ENCODE results near the gene NPBWR2.

Gene NPBWR2

DNA sequence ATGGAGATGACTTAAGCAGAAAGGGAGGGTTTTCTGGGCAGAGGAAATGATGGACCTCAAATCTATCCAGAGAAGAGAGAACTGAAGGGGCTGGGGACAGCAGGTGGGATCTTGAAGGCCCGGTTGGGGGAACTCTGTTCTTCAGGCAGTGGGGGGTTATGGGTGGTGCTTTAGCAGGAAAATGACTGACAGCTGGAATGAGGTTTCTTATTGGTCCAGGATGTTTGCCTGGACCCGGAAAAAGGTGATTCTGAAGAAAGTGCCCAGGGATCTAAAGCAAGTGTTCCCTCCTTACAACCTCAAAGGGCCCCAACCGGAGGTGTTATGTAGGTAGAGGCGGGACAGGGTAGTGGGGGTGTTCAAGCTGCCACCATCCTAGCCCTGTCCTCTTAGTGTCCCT is 11.9 kb downstream of the NPBWR2 start:
- Histone ChIP-seq H3K27me3 (ENCODE audit: insufficient read depth, poor library complexity, severe bottlenecking) (no peaks in the 10 kb centered on the region), H3K27ac (replicated peaks) (no peak overlapping the region), H3K4me3 (replicated peaks; ENCODE audit: insufficient read depth, low read length) (no peak overlapping the region)
- no peak for DNase-seq (ENCODE audit: low read depth in 1 of 2, low spot score in 1 of 2)
- TF ChIP-seq, protein P1, sequence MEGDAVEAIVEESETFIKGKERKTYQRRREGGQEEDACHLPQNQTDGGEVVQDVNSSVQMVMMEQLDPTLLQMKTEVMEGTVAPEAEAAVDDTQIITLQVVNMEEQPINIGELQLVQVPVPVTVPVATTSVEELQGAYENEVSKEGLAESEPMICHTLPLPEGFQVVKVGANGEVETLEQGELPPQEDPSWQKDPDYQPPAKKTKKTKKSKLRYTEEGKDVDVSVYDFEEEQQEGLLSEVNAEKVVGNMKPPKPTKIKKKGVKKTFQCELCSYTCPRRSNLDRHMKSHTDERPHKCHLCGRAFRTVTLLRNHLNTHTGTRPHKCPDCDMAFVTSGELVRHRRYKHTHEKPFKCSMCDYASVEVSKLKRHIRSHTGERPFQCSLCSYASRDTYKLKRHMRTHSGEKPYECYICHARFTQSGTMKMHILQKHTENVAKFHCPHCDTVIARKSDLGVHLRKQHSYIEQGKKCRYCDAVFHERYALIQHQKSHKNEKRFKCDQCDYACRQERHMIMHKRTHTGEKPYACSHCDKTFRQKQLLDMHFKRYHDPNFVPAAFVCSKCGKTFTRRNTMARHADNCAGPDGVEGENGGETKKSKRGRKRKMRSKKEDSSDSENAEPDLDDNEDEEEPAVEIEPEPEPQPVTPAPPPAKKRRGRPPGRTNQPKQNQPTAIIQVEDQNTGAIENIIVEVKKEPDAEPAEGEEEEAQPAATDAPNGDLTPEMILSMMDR (IDR thresholded peaks at IDR 0.05; ENCODE audit: insufficient read depth, low read length): no peak

DNA sequence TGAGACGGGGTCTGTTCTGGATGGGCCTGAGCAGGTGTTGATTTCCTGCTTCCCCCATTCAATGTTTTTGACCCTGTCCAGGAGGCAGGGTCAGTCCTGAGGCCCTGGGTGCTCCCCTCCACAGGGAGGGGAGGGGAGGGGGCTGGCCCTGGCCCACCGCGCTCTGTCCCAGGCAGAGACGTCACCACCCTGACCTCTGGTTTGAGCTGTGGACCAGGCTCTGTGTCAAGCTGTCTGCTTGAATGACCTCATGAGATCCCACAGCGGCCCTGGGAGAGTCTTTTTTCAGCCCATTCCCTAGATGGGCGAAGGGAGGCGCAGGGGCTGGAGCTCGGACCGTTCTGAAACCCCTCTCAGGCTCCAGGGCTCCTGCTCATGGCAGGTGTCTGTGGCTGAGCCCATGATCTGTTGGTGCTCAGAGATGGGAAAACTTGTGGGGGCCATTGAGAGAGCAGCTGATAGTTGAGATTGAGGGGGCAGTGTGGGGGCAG is 14.3 kb downstream of the NPBWR2 start:
- Histone ChIP-seq H3K4me3 (replicated peaks; ENCODE audit: insufficient read depth, low read length) (no peak overlapping the region), H3K27ac (replicated peaks) (no peak overlapping the region), H3K27me3 (ENCODE audit: insufficient read depth, poor library complexity, severe bottlenecking) (no peaks in the 10 kb centered on the region)
- TF ChIP-seq, protein P2, sequence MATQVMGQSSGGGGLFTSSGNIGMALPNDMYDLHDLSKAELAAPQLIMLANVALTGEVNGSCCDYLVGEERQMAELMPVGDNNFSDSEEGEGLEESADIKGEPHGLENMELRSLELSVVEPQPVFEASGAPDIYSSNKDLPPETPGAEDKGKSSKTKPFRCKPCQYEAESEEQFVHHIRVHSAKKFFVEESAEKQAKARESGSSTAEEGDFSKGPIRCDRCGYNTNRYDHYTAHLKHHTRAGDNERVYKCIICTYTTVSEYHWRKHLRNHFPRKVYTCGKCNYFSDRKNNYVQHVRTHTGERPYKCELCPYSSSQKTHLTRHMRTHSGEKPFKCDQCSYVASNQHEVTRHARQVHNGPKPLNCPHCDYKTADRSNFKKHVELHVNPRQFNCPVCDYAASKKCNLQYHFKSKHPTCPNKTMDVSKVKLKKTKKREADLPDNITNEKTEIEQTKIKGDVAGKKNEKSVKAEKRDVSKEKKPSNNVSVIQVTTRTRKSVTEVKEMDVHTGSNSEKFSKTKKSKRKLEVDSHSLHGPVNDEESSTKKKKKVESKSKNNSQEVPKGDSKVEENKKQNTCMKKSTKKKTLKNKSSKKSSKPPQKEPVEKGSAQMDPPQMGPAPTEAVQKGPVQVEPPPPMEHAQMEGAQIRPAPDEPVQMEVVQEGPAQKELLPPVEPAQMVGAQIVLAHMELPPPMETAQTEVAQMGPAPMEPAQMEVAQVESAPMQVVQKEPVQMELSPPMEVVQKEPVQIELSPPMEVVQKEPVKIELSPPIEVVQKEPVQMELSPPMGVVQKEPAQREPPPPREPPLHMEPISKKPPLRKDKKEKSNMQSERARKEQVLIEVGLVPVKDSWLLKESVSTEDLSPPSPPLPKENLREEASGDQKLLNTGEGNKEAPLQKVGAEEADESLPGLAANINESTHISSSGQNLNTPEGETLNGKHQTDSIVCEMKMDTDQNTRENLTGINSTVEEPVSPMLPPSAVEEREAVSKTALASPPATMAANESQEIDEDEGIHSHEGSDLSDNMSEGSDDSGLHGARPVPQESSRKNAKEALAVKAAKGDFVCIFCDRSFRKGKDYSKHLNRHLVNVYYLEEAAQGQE (IDR thresholded peaks at IDR 0.05; ENCODE audit: insufficient replicate concordance, low read depth): no peak
- TF ChIP-seq GABPA (IDR thresholded peaks at IDR 0.05; ENCODE audit: low read depth): no peak
- no peak for TF ChIP-seq SPI1 (IDR thresholded peaks at IDR 0.05; ENCODE audit: borderline replicate concordance, low read depth)
- TF ChIP-seq POLR2AphosphoS5 (IDR thresholded peaks at IDR 0.05; ENCODE audit: low read depth): no peak
- TF ChIP-seq, protein P1 (IDR thresholded peaks at IDR 0.05; ENCODE audit: insufficient read depth, low read length): no peak
- DNase-seq (ENCODE audit: low read depth in 1 of 2, low spot score in 1 of 2): no peak

DNA sequence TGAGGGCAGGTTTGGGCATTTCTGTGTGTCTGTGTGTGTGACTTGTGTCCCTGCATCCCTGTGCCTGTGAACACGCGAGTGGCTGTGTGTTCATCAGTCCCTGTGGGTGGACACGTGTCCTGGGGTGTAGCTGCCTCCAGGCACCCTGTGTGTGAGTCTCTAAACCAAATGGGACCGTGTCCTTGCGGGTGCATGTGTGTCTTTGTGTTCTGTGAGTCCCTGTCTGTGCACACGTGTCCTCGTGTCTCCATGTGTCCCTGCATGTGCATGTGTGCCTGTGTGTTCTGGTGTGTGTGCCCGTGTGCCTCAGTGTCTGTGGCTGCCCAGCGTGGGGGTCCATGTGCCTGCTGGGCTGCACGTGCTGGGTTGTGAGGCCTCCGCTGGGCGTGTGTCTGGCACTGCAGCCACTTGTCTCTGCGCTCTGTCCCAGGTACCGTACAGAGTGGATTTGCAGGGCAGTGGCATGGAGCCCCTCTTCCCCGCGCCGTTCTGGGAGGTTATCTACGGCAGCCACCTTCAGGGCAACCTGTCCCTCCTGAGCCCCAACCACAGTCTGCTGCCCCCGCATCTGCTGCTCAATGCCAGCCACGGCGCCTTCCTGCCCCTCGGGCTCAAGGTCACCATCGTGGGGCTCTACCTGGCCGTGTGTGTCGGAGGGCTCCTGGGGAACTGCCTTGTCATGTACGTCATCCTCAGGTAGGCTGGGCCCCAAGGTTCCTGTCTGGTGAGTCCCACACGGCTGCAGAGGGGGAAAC is 14.9 kb downstream of the NPBWR2 start:
- no peak for DNase-seq (ENCODE audit: low read depth in 1 of 2, low spot score in 1 of 2)
- TF ChIP-seq, protein P1 (IDR thresholded peaks at IDR 0.05; ENCODE audit: insufficient read depth, low read length): no peak
- no peak for TF ChIP-seq POLR2AphosphoS5 (IDR thresholded peaks at IDR 0.05; ENCODE audit: low read depth)

DNA sequence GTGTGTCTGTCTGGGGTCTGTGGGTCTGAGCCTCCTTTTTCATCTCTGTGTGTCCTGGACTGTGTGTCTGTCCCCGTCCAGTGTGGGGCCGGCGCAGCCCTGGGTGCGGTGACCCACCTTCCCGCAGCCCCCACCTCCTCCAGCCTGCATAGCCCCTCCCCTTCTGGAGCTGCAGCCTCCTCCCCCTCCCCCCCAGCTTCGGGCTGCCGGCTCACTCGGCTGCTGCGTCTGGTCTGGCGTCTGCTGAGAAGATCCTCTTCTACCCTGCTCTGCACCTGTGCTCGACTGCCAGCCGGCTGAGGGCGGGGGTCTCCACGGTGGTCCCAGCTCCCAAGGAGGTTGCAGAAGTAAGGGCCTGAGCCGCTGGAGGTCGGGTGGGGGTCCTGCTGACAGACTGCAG is 15.6 kb downstream of the NPBWR2 start:
- no peak for DNase-seq (ENCODE audit: low read depth in 1 of 2, low spot score in 1 of 2)
- TF ChIP-seq GABPA (IDR thresholded peaks at IDR 0.05; ENCODE audit: low read depth) (no peak), SPI1 (IDR thresholded peaks at IDR 0.05; ENCODE audit: borderline replicate concordance, low read depth) (no peak), POLR2AphosphoS5 (IDR thresholded peaks at IDR 0.05; ENCODE audit: low read depth) (no peak)
- TF ChIP-seq, protein P2 (IDR thresholded peaks at IDR 0.05; ENCODE audit: insufficient replicate concordance, low read depth): no peak
- TF ChIP-seq, protein P1 (IDR thresholded peaks at IDR 0.05; ENCODE audit: insufficient read depth, low read length): no peak
- H3K4me3 ChIP-seq (replicated peaks; ENCODE audit: insufficient read depth, low read length): no peak overlapping the region

More for the DNA sequence above, 14.9 kb downstream of the NPBWR2 start:
- no peak overlapping the region for H3K4me3 ChIP-seq (replicated peaks; ENCODE audit: insufficient read depth, low read length)
- no peaks in the 10 kb centered on the region for H3K27me3 ChIP-seq (ENCODE audit: insufficient read depth, poor library complexity, severe bottlenecking)
- no peak overlapping the region for H3K27ac ChIP-seq (replicated peaks)

More for the DNA sequence above, 15.6 kb downstream of the NPBWR2 start:
- Histone ChIP-seq H3K27ac (replicated peaks) (no peak overlapping the region), H3K27me3 (ENCODE audit: insufficient read depth, poor library complexity, severe bottlenecking) (no peaks in the 10 kb centered on the region)

Data from HL-60 (cell line).